Sigmoid colon (tissue), 4 donors: Measurements from ENCODE around the gene MAP7D2.

ENCODE experiments used
- CTCF ChIP-seq, 4 experiments: fragments of 450-650 bp in 3 of 4; fragments of 200-600 bp in 1 of 4; IDR thresholded peaks; one replicate each; pipeline ENCODE4 v1.5.1; 2016 to 2019; ENCODE audit warnings: antibody characterized with exemption in 4 of 4, mild to moderate bottlenecking in 3 of 4, moderate library complexity in 2 of 4
- POLR2AphosphoS5 ChIP-seq, 4 donors: sonication (generic); formaldehyde crosslinking; IDR thresholded peaks; one replicate each; pipeline ENCODE4 v1.6.1; 2017; ENCODE audit warnings: antibody characterized with exemption in 4 of 4

GRCh38 chrX:19958552-19959486 lies 157.9 kb downstream of the MAP7D2 start:
- TF ChIP-seq CTCF (IDR thresholded peaks at IDR 0.05) (no peak), POLR2AphosphoS5 (IDR thresholded peaks at IDR 0.05) (no peak)
